Measurements from ENCODE around the gene ADAMTS13.

ADAMTS13 gene

DNA sequence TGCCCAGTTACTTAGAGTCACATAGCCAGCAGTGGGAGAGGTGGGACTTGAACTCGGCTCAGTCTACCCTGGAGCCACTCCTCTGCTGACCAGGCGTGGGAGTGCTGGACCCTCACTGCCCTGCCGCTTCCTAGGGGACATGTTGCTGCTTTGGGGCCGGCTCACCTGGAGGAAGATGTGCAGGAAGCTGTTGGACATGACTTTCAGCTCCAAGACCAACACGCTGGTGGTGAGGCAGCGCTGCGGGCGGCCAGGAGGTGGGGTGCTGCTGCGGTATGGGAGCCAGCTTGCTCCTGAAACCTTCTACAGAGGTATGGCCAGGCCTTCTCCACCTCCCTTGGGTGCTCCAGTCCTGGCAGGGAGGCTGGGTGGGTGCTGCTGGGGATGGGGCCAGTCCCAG lies 34.2 kb downstream of the ADAMTS13 start:
- no peak for DNase-seq

GRCh38 chr9:133457233-133457632 lies 35.1 kb downstream of the ADAMTS13 start:
- DNase-seq = no peak

DNA sequence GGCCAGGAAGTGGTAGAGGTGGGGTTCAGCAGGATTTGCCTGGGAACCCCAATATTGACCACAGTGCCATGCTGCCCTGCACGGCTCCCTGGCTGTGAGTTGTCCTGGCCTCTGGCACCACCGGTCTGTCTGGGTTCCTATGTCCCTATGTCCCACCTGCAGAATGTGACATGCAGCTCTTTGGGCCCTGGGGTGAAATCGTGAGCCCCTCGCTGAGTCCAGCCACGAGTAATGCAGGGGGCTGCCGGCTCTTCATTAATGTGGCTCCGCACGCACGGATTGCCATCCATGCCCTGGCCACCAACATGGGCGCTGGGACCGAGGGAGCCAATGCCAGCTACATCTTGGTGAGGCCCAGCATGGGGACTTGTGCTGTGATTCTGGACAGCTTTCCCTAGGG lies 35.6 kb downstream of the ADAMTS13 start:
- no peak for DNase-seq

DNA sequence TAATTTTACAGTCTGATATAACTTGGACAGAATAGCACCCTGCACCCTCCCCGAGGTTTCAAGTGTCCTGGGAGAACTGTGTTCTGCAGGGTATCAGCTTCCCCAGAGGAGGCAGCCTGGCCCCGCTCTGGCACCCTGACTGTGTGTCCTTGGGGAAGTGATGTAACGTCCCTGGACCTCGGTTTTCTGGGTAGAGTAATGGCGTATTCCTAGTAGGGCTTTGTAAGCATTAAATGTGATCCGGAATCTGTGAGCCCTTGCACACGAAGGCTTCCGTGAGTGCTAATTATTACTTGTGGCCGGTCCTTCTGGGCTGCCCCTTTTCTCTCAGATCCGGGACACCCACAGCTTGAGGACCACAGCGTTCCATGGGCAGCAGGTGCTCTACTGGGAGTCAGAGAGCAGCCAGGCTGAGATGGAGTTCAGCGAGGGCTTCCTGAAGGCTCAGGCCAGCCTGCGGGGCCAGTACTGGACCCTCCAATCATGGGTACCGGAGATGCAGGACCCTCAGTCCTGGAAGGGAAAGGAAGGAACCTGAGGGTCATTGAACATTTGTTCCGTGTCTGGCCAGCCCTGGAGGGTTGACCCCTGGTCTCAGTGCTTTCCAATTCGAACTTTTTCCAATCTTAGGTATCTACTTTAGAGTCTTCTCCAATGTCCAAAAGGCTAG lies 36.6 kb downstream of the ADAMTS13 start:
- DNase-seq = peak; percentile 14

GRCh38 chr9:133459476-133460404 lies 37.6 kb downstream of the ADAMTS13 start, which contains the start of gene CACFD1:
TSS of gene CACFD1 (plus strand) at chr9:133459978. CDS start at chr9:133460067, 89 bp downstream.
- peak; percentile 100 for DNase-seq

DNA sequence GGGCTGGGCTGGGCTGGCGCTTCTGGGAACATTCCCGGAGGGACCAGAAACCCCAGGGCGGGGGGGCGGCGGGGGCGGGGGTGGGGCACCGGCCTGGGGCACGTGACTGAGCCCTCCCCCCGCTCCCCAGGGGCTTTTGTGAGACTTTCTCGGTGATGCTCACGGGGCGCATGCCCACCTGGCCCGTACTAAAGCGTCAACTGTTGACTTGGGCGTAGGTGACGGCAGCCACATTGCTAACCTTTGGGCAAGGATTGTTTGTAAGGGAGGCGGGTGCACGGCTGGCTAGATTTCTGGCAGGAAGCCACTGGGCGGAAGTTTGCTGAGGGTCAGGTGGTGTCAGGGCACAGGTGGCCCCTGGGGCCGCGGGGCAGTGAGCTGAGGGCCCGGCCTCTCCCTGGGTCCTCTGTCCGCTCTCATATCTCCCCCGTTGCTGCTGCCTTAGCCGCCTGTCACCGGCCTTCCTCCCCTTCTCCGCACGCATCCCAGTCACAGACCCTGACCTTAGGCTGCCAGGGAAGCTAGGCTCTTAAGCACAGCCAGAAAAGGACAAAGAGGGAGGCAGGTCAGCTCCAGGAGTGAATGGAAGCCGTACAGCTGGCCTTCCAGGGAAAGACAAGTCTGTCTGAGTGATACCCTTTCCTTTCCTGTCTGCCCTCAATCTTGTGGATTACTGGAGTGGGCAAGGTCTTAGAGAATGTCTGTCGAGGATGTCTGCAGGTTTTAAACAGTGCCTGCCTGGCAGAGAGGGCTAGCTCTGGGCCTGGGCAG lies 38.4 kb downstream of the ADAMTS13 start:
- DNase-seq = peak; percentile 75

DNA sequence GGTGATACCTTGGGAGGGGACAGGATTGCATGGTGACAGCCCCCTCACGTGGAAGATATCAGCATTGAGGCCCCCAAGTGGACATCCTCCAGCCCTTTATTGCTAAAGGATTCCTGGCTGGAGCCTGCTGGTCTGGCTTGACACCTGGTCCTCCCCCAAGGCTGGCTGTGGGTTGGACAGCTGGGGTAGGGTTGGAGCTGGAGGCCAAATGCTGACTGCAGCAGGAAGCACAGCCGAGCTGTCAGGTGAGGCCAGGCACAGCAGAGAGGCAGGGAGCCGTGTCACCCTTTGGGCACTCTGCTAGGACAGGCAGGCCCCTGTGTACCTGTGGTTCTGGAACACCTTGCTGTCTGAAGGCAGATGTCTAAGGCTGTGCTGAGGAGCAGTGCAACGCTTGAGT lies 39.8 kb downstream of the ADAMTS13 start:
- DNase-seq = no peak

DNA sequence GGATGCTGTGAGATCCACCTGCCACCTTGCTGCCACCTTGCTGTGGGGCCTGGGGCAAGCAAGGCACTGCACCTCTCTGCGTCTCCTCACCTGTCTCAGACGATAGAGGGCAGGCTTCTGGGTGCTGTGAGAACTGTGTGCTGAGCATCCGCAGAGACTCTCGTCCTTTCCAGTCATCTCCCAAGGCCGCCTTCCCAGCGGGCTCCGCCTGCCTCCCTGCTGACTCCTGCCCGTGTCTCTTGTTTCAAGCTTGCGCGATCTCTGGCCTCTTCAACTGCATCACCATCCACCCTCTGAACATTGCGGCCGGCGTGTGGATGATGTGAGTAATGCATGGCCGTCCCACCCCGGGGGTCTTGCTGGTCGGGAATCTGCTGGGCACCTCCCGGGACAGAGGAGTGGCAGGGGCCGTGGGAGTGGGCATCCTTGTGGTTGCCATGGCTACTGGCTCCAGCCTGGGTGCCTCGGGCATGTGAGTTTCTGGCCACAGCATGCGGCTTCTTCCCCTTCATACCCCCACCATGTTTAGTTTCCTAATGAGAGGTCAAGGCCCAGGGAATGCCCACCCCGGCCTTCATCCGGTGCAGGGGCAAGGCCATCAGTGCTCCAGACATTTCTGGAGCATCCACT lies 41.2 kb downstream of the ADAMTS13 start:
- no peak for DNase-seq

GRCh38 chr9:133463864-133464615 lies 41.9 kb downstream of the ADAMTS13 start:
- no peak for DNase-seq

GRCh38 chr9:133464638-133465037 lies 42.5 kb downstream of the ADAMTS13 start:
- DNase-seq = no peak

GRCh38 chr9:133465984-133466383 lies 43.8 kb downstream of the ADAMTS13 start:
- no peak for DNase-seq

GRCh38 chr9:133467101-133467500 lies 44.9 kb downstream of the ADAMTS13 start:
- DNase-seq = no peak

DNA sequence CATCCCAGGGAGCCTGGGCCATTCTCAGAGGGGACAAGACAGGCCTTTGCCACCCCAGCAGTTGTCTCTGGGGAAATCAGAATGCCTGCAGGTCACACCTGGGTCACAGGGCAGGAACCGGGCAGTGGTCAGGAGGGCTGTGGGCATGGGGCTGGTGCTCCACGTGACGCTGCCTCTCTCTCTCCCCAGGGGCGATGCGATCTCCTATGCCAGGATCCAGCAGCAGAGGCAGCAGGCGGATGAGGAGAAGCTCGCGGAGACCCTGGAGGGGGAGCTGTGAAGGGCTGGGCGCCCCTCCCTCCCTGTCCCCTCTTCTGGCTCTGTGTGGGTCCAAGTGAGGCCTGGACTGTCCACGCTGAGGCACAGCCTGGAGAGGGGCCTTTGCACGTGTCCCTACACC lies 46.2 kb downstream of the ADAMTS13 start:
- DNase-seq = no peak

DNA sequence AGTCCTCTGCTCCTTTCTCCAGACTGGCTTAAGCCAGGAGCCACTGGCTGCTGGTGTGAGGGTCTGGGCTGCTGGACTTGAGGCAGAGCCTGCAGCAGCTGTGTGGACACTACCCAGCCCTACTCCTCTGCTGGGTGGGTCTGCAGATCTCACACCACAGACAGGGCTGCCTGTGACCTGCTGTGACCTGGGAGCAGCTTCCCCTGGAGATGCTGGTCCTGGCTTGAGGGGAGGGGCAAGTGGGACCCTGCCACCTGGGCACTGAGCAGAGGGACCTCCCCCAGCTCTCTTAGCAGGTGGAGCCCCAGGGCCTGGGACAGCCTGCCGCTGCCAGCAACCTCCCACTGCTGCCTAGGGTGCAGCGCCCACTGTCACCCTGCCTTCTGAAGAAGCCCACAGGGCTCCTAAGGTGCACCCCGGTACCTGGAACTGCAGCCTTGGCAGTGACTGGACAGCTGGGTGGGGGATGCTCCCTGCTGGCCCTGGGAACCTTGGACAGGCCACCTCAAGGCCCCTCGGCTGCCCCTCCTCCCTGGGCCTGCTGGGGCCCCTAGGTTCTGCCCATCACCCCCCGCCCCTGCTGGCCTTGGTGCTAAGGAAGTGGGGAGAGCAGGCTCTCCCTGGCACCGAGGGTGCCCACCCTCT lies 46.7 kb downstream of the ADAMTS13 start:
- DNase-seq = no peak

DNA sequence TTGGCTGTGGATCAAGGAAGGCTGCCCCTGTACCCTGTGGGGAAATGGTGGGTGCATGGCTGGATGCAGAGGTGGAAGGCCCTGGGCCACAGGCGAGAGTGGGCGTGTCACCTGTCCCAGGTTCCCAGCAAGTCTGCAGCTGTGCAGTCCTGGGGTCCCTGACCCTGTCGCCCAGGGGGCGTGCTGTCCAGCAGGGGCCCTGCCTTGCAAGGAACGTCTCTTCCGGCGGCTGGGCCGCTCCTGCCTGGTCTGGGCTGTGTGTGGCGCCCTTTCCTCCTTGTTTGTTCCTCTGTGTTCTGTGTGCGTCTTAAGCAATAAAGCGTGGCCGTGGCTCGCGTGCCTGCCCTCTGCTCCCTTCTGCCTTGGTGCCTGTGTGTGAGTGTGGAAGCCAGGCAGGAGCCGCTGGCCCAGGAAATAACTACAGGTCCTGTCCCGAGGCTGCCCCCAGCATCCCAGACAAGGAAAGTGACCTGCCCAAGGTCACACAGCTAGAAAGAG lies 48.3 kb downstream of the ADAMTS13 start:
- DNase-seq = no peak

DNA sequence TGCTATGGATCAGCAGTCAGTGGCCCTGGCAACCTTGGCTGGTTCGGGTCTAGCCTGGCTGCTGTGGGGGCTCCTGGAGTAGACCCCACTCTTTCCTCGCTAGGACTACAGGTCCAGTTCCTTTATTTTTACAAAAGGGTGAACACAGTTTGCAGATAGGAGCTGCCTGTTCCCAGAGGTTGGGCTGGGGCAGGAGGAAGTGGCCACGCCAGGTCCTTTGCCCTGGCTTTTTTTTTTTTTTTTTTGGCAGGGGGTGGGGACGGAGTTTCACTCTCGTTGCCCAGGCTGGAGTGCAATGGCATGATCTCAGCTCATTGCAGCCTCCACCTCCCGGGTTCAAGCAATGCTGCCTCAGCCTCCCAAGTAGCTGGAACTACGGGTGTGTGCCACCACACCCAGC lies 48.8 kb downstream of the ADAMTS13 start:
- no peak for DNase-seq

DNA sequence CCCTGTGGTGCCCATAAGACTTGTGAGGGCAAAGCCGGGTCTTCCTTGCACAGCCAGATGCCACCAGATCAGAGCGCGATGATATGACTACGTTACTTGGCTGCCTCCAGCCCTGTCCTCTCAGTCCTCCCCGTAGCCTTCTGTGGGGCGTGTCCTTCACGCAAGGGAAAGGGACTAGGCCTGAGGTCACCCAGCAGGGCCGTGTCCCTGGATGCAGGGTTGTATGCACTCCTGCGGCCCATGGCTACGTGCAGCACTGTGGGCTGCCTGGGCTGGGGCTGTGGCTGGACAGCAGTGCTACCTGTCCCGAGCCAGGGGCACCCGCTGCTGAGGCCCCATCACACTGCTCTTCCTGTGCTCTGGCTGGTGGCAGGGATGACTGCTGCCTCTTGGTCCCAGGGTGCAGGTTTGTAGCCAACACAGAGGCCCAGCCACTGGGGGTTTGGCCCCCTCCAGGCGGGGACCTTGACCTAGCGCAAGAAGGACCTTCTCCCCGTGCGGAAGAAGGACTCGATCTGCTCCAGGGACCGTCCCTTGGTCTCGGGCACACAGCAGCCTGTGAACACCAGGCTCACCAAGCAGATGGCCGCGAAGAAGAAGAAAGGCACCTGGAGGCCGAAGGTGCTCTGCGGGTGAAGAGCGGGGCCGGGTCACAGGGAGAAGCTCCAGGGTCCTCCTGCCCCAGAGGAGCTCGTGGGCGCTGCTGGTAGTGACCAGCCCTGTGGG lies 49.5 kb downstream of the ADAMTS13 start:
- no peak for DNase-seq

DNA sequence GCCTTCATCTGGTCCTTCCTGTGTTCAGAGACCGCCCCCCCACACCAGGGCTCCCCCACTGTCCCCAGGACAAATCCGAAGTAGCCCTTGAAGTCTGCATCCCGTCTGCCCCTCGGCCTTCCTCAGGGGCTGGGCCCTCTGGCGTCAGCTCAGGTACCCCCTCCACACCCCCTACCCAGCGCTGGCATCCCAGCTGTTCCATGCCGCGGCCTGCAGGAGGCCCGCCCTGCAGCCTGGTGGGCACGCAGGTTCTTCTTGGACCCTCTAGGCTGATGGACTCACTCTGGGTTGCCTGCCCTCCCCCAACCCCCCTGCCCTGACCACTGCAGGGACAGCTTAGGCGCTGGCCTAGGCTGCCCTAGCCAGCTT lies 50.1 kb downstream of the ADAMTS13 start:
- DNase-seq = no peak

DNA sequence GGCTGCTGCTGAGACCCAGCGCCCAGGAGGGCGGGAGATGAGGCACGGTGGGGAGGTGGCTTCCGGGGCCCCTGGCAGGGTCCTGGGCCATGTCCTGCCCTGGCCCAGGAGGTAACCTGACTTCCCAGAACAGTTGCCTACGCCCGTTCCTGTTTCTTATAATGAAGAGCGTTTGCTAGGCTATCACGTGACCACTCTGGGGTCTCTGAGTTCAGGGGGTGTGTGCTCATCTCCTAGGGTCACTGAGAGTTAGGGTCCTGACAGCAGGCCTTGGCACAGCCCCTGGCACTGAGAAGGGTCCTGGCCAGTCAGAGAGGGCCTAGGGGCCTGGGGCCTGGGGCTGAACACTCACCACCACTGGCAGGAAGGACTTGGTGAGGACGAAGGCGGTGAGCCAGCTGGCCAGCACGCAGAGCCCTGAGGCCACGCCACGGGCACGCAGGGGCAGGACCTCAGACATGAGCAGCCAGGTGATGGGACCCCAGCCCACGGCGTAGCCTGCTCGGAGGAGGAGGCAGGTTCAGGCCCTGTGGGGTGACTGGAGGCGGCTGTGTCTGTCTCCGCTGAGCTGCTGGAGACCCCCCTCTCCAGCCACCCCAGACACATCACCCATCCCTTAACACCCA lies 50.7 kb downstream of the ADAMTS13 start:
- no peak for DNase-seq

GRCh38 chr9:133473743-133474142 lies 51.6 kb downstream of the ADAMTS13 start:
- no peak for DNase-seq

Measured in NCI-H82 (cell line).